Fibroblast of skin of left biceps (primary cell): ENCODE measurements around the gene PPIH.
"Not testable (repeated sequence)": the region's sequence is repeated elsewhere in the genome, so short reads cannot be mapped to it uniquely, and the experiment has no call there.

ENCODE experiments used
- DNase-seq, 2 experiments: peaks; one replicate each; pipeline ENCODE4 v3.0.0-alpha.2; 2013; ENCODE audit warnings: low read depth in 2 of 2

The PPIH gene

GRCh38 chr1:42682484-42682738 lies 24.2 kb downstream of the PPIH start:
- DNase-seq, result not testable (repeated sequence)

- no peak for DNase-seq
These were observed 24.7 kb downstream of the PPIH start for GRCh38 chr1:42682739-42683531.

GRCh38 chr1:42684139-42684538 lies 25.9 kb downstream of the PPIH start:
- no peak for DNase-seq

- DNase-seq, result no peak
These were observed 28.2 kb downstream of the PPIH start for GRCh38 chr1:42686418-42686817.

- no peak for DNase-seq
These were observed 31.7 kb downstream of the PPIH start for GRCh38 chr1:42689912-42690311.

- DNase-seq, result no peak
These were observed 32.4 kb downstream of the PPIH start for GRCh38 chr1:42690477-42691156.

GRCh38 chr1:42691157-42691498 lies 32.9 kb downstream of the PPIH start:
- DNase-seq, result no peak

GRCh38 chr1:42692461-42692860 lies 34.2 kb downstream of the PPIH start:
- no peak for DNase-seq

GRCh38 chr1:42692911-42693310 lies 34.7 kb downstream of the PPIH start:
- no peak for DNase-seq

- DNase-seq, result no peak
These were observed 40.0 kb downstream of the PPIH start for GRCh38 chr1:42698081-42698813.

GRCh38 chr1:42700006-42700405 lies 41.8 kb downstream of the PPIH start:
- no peak for DNase-seq

GRCh38 chr1:42703888-42704464 lies 45.8 kb downstream of the PPIH start:
- DNase-seq, result no peak

GRCh38 chr1:42712808-42713207 lies 54.6 kb downstream of the PPIH start:
- DNase-seq, result not testable (repeated sequence)

GRCh38 chr1:42713293-42713692 lies 55.1 kb downstream of the PPIH start:
- no peak for DNase-seq

GRCh38 chr1:42714441-42714840 lies 56.2 kb downstream of the PPIH start:
- not testable (repeated sequence) for DNase-seq

- no peak for DNase-seq
These were observed 62.6 kb downstream of the PPIH start for GRCh38 chr1:42720868-42721267.

GRCh38 chr1:42721926-42722325 lies 63.7 kb downstream of the PPIH start:
- DNase-seq, result no peak

GRCh38 chr1:42722403-42722802 lies 64.2 kb downstream of the PPIH start:
- not testable (repeated sequence) for DNase-seq

GRCh38 chr1:42723511-42723910 lies 65.3 kb downstream of the PPIH start:
- no peak for DNase-seq

GRCh38 chr1:42725820-42726219 lies 67.6 kb downstream of the PPIH start:
- not testable (repeated sequence) for DNase-seq
